SH-SY5Y (cell line): ENCODE measurements around the gene CLSTN2.

Source experiments
- GATA2 ChIP-seq: IDR thresholded peaks from 2 replicates; pipeline ENCODE4 v1.6.1; 2011; ENCODE audit warnings: mild to moderate bottlenecking, low read depth, low read length
- GATA3 ChIP-seq: IDR thresholded peaks from 2 replicates; pipeline ENCODE4 v1.6.1; 2011; ENCODE audit warnings: low read depth, mild to moderate bottlenecking, low read length, moderate library complexity

DNA sequence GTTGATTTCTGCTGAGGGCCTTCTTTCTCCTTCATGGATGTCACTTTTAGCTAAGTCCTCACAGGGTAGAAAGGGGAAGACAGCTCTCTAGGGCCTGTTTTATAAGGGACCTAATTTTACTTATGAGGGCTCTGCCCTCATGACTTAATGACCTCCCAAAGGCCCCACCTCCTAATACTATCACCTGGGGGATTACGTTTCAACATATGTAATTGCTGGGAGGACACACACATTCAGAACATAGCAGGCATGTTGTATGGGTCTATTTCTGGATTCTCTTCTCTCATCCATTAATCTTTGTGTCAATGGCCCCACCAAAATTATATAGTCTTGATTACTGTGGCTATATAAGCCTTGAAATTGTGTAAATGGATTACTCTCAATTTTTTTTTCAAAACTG lies 255.0 kb downstream of the CLSTN2 start:
- TF ChIP-seq GATA3 (no peak), GATA2 (no peak)
